OCI-LY7 (cell line): ENCODE measurements around the gene ATP6AP1.

Experiments
- CTCF ChIP-seq: fragments of 200-600 bp; sonication (generic); conservative IDR thresholded peaks from 2 replicates; pipeline ENCODE4 v1.5.1; 2014; ENCODE audit warnings: mild to moderate bottlenecking, antibody characterized with exemption, low read length, moderate library complexity, mixed read lengths
- EZH2phosphoT487 ChIP-seq: fragments of 200-600 bp; sonication (generic); IDR thresholded peaks from 2 replicates; pipeline ENCODE4 v1.6.1; 2018; ENCODE audit warnings: low read depth, borderline replicate concordance, mild to moderate bottlenecking, mixed run types, antibody characterized with exemption, low read length, moderate library complexity, mixed read lengths

- TF ChIP-seq CTCF, result no peak
- no peak for TF ChIP-seq EZH2phosphoT487
Observed at GRCh38 chrX:154459832-154460231, 31.4 kb downstream of the ATP6AP1 start.
